CD4-positive, alpha-beta T cell treated with Interleukin-15 for 1 hour (primary cell): ENCODE data around the gene ZSWIM1.
A peak's percentile ranks its signal among the peaks of the same experiment; 100 is the strongest.
"Not testable (repeated sequence)": the region's sequence is repeated elsewhere in the genome, so short reads cannot be mapped to it uniquely, and the experiment has no call there.

Experiments
- DNase-seq: peaks from one replicate; pipeline ENCODE4 v3.0.0-alpha.2; 2020

The ZSWIM1 gene

GRCh38 chr20:45909817-45910669 lies 29.0 kb downstream of the ZSWIM1 start:
- DNase-seq, result no peak

- DNase-seq, result peak; percentile 96
Observed at GRCh38 chr20:45910670-45911485, 29.9 kb downstream of the ZSWIM1 start.

GRCh38 chr20:45911486-45912343 lies 30.7 kb downstream of the ZSWIM1 start, which contains the start of gene PLTP:
TSS of gene PLTP (minus strand) at chr20:45912155. CDS start at chr20:45911452, 703 bp downstream.
- DNase-seq, result peak; percentile 33

DNA sequence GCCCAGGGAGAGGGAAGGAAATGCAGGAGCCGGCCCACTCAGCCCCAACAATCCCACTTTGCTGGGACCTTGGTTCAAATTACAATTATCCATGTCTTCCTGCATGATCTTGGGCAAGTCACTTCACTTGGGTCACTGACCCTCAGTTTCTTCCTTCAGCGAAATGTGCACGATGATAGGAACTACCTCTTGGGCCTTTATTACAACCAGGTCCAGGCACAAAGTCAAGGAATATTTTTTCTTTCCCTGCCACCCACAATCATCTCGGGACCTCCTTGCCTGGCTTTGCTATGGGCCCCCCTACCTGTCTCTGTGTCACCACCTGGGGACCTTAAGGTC lies 31.3 kb downstream of the ZSWIM1 start:
- DNase-seq, result no peak

DNA sequence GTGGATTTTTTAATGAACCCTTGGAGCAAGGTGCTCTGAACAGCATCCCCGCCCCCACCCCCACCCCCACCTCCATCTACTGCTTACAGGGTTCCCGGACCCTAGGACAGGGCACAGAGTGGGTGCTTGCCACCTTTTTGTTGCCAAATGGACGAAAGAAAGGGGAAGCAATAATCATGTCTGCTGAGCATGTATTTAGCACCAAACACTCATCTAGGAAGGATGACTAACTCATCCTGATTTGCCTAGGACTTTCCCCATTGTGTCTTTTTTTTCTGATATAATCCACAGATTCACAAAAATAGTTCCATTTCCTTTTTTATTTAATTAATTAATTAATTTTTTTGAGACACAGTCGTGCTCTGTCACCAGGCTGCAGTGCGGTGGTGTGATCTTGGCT lies 32.1 kb downstream of the ZSWIM1 start:
- no peak for DNase-seq

- no peak for DNase-seq
Observed at GRCh38 chr20:45917790-45918141, 36.7 kb downstream of the ZSWIM1 start.

DNA sequence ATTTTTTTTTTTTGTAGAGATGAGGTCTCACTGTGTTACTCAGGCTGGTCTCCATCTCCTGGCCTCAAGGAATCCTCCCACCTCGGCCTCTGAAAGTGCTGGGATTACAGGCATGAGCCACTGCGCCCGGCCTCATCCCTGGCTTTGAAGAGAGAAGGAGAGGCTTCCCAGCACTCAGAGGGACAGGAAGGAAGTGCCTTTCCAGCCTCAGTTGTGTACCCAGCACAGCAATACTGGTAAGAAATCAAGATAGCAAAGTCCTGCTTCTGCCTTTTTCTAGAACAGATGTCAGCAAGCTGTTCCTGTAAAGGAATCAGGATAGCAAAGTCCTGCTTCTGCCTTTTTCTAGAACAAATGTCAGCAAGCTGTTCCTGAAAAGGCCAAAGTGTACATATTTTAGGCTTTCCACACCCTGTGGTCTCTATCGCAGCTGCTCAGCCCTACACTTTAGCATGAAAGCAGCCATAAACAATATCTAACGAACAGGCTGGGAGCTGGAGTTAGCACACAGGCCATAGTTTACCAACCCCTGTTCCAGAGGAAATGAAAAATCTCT lies 37.2 kb downstream of the ZSWIM1 start:
- no peak for DNase-seq

DNA sequence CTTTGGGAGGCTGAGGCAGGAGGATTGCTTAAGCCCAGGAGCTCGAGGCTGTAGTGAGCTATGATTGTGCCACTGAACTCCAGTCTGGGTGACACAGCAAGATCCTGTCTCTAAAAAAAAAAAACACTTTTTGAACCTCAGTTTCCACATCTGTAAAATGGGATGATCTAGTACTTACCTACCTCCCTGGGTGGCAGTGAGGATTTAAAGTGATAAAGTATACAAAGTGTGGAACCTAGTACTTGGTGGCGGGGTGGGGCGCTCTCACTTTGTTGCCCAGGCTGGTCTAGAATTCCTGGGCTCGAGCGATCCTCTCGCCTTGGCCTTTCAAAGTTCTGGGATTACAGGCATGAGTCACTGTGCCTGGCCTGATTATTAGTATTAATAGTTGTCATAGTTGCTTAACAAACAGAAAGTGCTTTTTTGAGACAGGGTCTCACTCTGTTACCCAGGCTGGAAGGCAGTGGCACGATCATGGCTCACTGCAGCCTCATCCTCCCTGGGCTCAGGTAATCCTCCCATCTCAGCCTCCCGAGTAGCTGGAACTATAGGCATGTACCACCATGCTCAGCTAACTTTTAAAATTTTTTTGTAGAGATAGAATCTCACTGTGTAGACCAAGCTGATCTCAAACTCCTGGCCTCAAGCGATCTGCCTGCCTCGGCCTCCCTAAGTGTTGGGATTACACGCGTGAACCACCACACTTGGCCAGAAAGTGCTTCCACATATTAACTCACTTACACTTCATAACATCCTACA lies 37.9 kb downstream of the ZSWIM1 start:
- DNase-seq, result no peak

GRCh38 chr20:45919542-45920399 lies 38.7 kb downstream of the ZSWIM1 start:
- DNase-seq, result no peak

DNA sequence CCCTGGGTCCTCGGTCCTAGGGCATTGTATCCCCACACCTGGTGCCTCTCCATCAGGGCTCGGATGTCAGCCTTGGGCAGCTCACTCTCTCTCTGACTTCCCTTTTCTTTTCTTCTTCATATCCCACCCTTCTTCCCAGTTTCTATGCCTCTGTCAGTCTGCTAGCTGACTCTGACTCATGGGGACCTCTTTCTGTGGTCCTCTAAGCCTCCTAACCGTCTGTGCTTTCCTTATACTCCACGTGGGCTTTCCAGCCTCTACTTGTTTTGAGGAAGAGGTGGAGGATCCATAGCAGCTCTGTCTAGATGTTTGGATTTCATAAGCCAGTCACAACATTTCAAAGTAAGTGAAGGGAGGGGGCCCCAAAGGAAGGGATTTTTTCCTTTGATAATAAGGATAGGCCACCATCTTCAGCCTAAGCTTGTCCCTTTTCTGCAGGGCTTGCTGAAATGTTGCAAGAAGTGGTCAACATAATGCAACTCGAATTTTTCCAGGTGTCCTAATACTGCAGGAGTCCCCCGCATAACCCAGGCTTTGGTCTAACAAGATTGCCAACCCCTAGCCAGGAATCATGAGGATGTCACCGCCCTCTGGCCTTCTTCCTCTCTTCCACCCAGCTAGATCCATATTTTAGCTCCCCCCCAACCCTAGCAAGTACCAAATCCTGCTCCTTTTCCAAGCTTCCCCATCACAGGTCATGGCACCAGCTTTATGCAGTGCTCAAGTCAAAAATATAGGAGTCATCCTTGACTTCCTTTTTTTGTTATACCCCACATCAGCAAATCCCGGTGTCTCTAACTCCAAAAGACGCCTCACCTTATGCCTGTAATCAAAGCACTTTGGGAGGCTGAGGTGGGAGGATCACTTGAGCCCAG lies 39.7 kb downstream of the ZSWIM1 start:
- DNase-seq, result no peak

DNA sequence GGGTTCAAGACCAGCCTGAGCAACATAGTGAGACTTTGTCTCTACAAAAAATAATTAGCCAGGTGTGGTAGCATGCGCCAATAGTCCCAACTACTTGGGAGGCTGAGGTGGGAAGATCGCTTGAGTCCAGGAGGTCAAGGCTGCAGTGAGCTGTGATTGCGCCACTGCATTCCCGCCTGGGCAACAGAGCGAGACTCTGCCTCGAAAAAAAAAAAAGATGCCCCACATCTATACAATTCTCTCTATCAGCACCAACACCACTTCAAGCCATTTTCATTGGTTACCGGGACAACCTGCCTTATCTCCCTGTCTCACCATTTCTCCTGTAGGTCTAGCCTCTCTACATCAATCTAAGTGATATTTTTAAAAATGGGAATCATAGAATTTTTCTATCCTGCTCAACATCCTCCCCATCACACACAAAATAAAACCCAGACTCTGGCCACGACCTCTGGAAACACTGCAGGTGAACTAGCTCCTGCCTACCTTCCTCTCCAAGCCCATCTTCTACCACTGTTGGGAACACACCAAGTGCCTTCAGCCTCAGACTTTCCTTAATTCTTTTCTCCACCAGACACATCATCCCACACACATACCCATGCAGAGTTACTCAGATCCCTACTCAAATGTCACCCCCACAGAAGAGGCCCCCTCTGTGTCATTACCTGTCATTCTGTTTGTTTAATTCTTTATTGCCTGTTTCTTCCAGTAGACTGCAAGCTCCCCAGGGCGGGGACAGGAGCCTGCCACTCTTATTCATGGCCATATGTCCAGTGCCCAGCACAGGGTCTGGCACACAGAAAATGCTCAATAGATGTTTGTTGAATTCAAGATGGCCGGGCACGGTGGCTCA lies 40.5 kb downstream of the ZSWIM1 start:
- no peak for DNase-seq

DNA sequence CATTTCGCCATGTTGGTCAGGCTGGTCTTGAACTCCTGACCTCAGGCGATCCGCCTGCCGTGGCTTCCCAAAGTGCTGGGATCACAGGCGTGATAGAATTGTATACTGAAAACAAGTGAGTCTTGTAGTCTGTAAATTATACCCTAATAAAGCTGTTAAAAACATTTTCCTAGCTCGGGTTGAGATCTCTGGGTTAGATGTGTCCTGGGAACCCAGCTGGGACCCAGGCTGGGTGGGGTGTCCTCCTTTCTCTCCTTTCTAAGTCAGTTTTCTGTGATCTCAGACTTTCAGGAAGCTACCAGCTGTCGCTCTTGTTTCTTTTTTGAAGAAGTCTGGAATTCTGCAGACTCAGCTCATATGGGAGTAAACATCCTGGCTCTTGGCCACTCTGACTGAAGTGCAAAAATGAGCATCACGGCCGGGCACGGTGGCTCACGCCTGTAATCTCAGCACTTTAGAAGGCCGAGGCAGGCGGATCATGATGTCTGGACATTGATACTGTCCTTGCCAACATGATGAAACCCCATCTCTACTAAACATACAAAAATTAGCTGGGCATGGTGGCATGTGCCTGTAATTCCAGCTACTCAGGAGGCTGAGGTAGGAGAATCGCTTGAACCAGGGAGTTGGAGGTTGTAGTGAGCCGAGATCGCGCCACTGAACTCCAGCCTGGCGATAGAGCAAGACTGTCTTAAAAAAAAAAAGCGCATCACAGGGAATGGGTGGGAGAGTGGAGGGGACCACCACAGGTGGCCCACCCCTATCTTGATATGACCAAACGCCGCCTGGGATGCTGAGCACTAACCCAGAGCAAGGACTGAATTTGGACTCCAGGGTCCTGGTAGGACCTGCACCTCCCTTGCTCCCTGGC lies 43.6 kb downstream of the ZSWIM1 start:
- no peak for DNase-seq

DNA sequence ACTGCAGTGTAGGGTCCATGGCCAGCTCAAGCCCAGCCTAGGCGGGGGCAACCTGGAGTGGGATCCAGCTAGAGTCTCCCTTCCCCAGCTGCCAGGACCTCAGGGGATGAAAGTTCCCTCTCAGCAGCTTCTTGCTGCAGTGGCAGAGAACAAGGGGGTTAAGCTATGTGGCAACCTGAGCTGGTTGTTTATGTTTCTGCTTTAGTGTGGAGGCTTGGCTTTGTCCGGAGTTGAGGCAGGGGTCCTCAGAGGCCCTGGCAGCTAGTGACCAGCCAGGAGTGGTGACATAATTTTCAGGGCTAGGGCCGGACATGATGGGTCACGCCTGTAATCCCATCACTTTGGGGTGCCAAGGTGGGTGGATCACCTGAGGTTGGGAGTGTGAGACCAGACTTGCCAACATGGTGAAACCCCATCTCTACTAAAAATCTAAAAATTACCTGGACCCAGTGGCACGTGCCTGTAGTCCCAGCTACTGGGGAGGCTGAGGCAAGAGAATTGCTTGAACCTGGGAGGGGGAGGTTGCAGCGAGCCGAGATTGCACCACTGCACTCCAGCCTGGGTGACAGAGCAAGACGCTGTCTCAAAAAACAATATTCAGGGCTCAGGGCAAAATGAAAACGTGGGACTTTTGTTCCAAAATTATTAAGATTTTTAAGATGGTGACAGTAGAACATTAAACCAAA lies 44.9 kb downstream of the ZSWIM1 start:
- DNase-seq, result no peak

GRCh38 chr20:45926731-45927070 lies 45.7 kb downstream of the ZSWIM1 start:
- no peak for DNase-seq

- no peak for DNase-seq
Observed at GRCh38 chr20:45927071-45927878, 46.2 kb downstream of the ZSWIM1 start.

DNA sequence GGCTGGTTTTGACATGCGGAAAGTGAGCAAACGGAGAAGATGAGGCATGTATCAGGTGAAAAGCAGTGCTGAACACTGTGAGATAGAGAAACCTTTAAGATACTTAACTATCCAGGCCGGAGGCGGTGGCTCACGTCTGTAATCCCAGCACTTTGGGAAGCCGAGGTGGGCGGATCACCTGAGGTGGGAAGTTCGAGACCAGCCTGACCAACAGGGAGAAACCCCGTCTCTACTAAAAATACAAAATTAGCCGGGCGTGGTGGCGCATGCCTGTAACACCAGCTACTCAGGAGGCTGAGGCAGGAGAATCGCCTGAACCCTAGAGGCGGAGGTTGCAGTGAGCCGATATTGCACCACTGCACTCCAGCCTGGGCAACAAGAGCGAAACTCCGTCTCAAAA lies 50.7 kb downstream of the ZSWIM1 start:
- DNase-seq, result not testable (repeated sequence)
